ENCODE data around the gene TSC2. TPM values are rescaled to one million over a fixed set of nuclear protein-coding genes. Genes with fewer than 3 reads are reported as not detected.

The TSC2 gene
- total and polyA plus RNA-seq, 2 of the 13 experiments (the other 11 are each of a cell fraction or from before 2014, with no cell fraction given) = 19.6 to 40.4 TPM

GRCh38 chr16:2009791-2010510 is 37.8 kb upstream of the TSC2 start, which contains the start of gene ZNF598 (continued):
- peak; percentile 93 for TF ChIP-seq THAP11 (CRISPR knock-in tag; IDR thresholded peaks at IDR 0.05)
- no peak for TF ChIP-seq MTA3 (CRISPR knock-in tag; IDR thresholded peaks at IDR 0.05)
- TF ChIP-seq ZMYM2 (CRISPR knock-in tag; IDR thresholded peaks at IDR 0.05) = no peak
- TF ChIP-seq KMT2A (CRISPR knock-in tag; IDR thresholded peaks at IDR 0.05) = 0 out of 2 replicates have a peak, but pooled peaks have one; percentile 60
- TF ChIP-seq ZSCAN22 (CRISPR knock-in tag; IDR thresholded peaks at IDR 0.05) = no peak
- TF ChIP-seq ZNF552 (CRISPR knock-in tag; IDR thresholded peaks at IDR 0.05; ENCODE audit: borderline replicate concordance) = no peak
- TF ChIP-seq FOXP1 (IDR thresholded peaks at IDR 0.05) = no peak
- TF ChIP-seq FOXP1 (CRISPR knock-in tag; IDR thresholded peaks at IDR 0.05) = no peak
- peak; percentile 32 for TF ChIP-seq CREM (IDR thresholded peaks at IDR 0.05)
- no peak for TF ChIP-seq CREM (CRISPR knock-in tag; IDR thresholded peaks at IDR 0.05)
- no peak; the same call in 1 of the 2 replicates for TF ChIP-seq MEIS1 (CRISPR knock-in tag; IDR thresholded peaks at IDR 0.05; ENCODE audit: borderline replicate concordance)
- TF ChIP-seq ZNF574 (CRISPR knock-in tag; IDR thresholded peaks at IDR 0.05) = peak; percentile 99
- no peak for TF ChIP-seq MLXIP (CRISPR knock-in tag; IDR thresholded peaks at IDR 0.05; ENCODE audit: borderline replicate concordance)
- TF ChIP-seq SCMH1 (CRISPR knock-in tag; IDR thresholded peaks at IDR 0.05; ENCODE audit: borderline replicate concordance) = no peak
- peak; percentile 76 for TF ChIP-seq GMEB1 (CRISPR knock-in tag; IDR thresholded peaks at IDR 0.05; ENCODE audit: borderline replicate concordance)
- no peak for TF ChIP-seq STAT5B (CRISPR knock-in tag; IDR thresholded peaks at IDR 0.05)
- peak; percentile 67; the same call in 1 of the 2 replicates for TF ChIP-seq ZNF350 (CRISPR knock-in tag; IDR thresholded peaks at IDR 0.05; ENCODE audit: borderline replicate concordance, low read depth)
- TF ChIP-seq ZFP36 (IDR thresholded peaks at IDR 0.05; ENCODE audit: borderline replicate concordance, low read depth, low read length, partially characterized antibody) = no peak
- no peak for TF ChIP-seq ZFP82 (CRISPR knock-in tag; IDR thresholded peaks at IDR 0.05; ENCODE audit: borderline replicate concordance)
- 0 out of 2 replicates have a peak, but pooled peaks have one; percentile 43 for TF ChIP-seq ZNF746 (CRISPR knock-in tag; IDR thresholded peaks at IDR 0.05)
- peak; percentile 86 for TF ChIP-seq PHF8 (CRISPR knock-in tag; IDR thresholded peaks at IDR 0.05)
- TF ChIP-seq ZNF432 (CRISPR knock-in tag; IDR thresholded peaks at IDR 0.05; ENCODE audit: borderline replicate concordance) = no peak
- TF ChIP-seq RNF2 (conservative IDR thresholded peaks at IDR 0.05; ENCODE audit: low read depth) = peak; percentile 74
- TF ChIP-seq FOXO1 (CRISPR knock-in tag; IDR thresholded peaks at IDR 0.05) = no peak
- TF ChIP-seq SMYD3 (CRISPR knock-in tag; IDR thresholded peaks at IDR 0.05) = no peak
